AG04449 (cell line): ENCODE results near the gene SELENOO.

Experiments used
- CTCF ChIA-PET: fragments of 350-600 bp; formaldehyde crosslinking; extraction: SDS; loops from one replicate; lab custom pipeline; 2021; ENCODE audit warnings: antibody characterized with exemption; lab: Yijun Ruan, JAX
- POLR2A ChIA-PET: fragments of 400-600, 350-600 bp; formaldehyde crosslinking; extraction: SDS; loops from one replicate; lab custom pipeline; 2020; ENCODE audit warnings: antibody characterized with exemption, inconsistent platforms; lab: Yijun Ruan, JAX
- DNase-seq: peaks from one replicate; pipeline ENCODE4 v3.0.0-alpha.2; 2010; ENCODE audit warnings: low read depth, low spot score
- H3K4me3 ChIP-seq: 2 replicates; pipeline ENCODE4 v1.5.1; 2011; ENCODE audit warnings: low read depth, mild to moderate bottlenecking, control low read depth, low read length
- TF ChIP-seq, protein P1 (sequence below): IDR thresholded peaks from one replicate; pipeline ENCODE4 v1.5.1; 2011; ENCODE audit warnings: mild to moderate bottlenecking, moderate library complexity, low read length, control low read depth, inconsistent platforms; ENCODE audit not compliant: insufficient read depth; ENCODE audit errors: missing control alignments

Gene SELENOO

DNA sequence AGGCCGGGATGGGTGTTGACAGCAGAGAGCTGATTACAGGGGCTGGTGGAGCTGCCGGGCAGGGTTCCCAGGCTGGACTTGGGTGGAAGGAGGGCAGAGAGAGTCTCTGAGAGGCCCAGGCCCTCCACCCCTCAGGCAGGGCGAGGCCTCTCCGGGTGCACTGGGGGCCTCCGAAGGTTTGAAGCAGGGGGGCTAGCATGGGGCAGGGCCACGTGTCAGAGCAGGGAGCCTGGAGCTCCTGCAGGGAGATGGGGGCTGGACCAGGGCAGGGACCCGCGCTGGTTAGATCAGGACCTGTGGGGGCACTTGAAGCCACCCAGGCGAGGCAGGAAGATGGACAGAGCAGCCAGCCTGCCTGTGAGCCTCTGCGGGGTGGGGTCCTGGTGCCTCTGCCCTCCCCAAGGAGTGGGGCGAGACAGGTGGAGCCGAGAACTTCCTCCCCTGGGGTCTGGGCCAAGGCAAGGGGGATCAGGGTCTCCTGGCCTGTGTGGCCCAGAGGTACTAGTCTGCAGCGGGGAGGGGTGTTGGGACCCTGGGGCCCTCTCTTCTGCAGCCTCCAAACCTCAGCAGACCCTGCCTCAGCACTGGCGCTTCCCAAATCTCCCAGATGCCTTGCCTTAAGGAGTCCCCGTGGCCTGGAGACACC, 29.4 kb upstream of the SELENOO start:
- ChIA-PET CTCF (interaction anchor here (1.3 kb wide), 1 partner anchor 25 kb away, joined by 3 read pairs; no protein-coding TSS in a partner anchor), POLR2A (no interaction called here)
- no peak overlapping the region for H3K4me3 ChIP-seq
- no peak for DNase-seq
- TF ChIP-seq, protein P1, sequence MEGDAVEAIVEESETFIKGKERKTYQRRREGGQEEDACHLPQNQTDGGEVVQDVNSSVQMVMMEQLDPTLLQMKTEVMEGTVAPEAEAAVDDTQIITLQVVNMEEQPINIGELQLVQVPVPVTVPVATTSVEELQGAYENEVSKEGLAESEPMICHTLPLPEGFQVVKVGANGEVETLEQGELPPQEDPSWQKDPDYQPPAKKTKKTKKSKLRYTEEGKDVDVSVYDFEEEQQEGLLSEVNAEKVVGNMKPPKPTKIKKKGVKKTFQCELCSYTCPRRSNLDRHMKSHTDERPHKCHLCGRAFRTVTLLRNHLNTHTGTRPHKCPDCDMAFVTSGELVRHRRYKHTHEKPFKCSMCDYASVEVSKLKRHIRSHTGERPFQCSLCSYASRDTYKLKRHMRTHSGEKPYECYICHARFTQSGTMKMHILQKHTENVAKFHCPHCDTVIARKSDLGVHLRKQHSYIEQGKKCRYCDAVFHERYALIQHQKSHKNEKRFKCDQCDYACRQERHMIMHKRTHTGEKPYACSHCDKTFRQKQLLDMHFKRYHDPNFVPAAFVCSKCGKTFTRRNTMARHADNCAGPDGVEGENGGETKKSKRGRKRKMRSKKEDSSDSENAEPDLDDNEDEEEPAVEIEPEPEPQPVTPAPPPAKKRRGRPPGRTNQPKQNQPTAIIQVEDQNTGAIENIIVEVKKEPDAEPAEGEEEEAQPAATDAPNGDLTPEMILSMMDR = no peak

DNA sequence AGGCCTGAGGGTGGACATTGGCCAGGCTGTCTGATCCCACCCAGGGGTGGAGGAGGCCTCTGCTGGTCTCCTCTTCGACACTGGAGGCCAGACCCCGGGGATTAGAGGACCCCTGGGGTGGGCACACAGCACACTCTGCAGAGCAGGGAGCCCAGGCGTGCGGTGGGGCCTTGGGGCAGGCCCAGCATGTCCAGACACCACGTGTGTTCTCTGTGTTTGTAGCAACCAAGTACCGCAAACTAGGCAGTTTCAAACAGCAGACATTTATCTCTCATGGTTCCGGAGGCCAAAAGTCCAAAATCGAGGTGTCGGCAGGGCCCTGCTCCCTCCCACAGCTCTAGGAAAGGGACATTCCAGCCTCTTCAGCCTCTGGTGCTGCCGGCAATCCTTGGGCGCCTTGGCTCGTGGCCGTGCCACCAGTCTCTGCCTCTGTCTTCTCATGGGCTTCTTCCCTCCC, 28.8 kb upstream of the SELENOO start:
- ChIA-PET CTCF (interaction anchor here (0.6 kb wide), 1 partner anchor 23 kb away, joined by 3 read pairs; no protein-coding TSS in a partner anchor), POLR2A (no interaction called here)
- TF ChIP-seq, protein P1 = no peak
- H3K4me3 ChIP-seq = no peak overlapping the region
- no peak for DNase-seq

DNA sequence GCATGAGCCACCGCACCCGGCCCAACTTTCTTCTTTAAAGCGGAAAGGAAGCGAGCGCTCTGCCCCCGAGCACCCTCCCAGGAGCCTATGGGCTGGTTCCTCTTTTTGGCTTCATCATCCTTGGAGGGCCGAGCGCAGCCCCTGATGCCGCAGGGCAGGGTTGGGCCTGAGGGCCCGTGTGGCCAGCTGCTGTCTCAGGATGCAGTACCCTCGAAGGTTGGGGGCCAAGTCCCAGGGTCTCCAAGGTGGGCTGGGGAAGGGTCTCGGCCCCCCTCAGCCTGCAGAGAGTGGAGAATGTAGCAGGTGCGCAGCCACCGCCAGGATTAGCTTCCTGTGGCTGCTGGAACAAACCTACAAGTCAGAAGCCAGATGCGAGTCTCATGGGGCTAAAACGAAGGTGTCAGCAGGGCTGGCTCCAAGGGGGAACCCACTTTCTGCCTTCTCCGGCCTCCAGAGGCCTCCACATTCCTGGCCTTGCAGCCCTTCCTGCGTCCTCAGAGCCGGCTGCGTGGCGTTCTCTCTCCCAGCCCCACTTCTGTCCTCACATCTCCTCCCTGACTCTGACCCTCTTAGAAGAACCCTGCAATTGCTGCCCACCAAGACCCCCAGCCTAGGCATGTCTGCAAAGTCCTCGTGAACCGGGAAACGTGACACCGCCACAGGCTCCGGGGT, 27.4 kb upstream of the SELENOO start:
- TF ChIP-seq, protein P1 = no peak
- DNase-seq = no peak
- POLR2A ChIA-PET = no interaction called here
- no peak overlapping the region for H3K4me3 ChIP-seq
- CTCF ChIA-PET = interaction anchor here (1.4 kb wide), 1 partner anchor 11 kb away, joined by 3 read pairs; no protein-coding TSS in a partner anchor

DNA sequence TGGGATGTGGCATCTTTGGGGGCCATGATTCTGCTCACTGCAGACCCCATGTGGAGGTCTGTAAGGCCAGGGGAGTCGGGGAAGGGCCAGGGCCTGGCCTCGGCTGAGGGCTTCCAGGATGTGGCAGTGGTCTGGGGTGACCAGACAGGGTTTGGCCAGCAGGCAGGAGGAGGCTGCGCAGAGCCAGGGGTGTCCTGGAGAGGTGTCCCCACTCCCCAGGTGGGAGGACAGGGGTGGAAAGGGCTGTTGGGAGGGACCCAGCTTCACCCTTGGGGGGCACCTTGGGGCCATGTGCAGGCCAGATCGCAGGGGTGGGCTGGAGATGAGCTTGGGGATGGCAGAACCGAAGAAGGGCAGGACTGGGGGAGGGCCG, 26.8 kb upstream of the SELENOO start:
- TF ChIP-seq, protein P1 = no peak
- ChIA-PET POLR2A (interaction anchor here (0.7 kb wide), 1 partner anchor 218 kb away, joined by 3 read pairs; no protein-coding TSS in a partner anchor), CTCF (interaction anchor here (1.4 kb wide), 1 partner anchor 11 kb away, joined by 3 read pairs; no protein-coding TSS in a partner anchor)
- no peak for DNase-seq
- no peak overlapping the region for H3K4me3 ChIP-seq

GRCh38 chr22:50174382-50175190, 26.2 kb upstream of the SELENOO start:
- ChIA-PET POLR2A (interaction anchor here (0.7 kb wide), 1 partner anchor 219 kb away, joined by 3 read pairs; no protein-coding TSS in a partner anchor), CTCF (interaction anchor here (1.4 kb wide), 1 partner anchor 10 kb away, joined by 3 read pairs; no protein-coding TSS in a partner anchor)
- TF ChIP-seq, protein P1 = no peak
- DNase-seq = no peak
- no peak overlapping the region for H3K4me3 ChIP-seq
